ENCODE results near the gene ETV3.

ETV3 gene

DNA sequence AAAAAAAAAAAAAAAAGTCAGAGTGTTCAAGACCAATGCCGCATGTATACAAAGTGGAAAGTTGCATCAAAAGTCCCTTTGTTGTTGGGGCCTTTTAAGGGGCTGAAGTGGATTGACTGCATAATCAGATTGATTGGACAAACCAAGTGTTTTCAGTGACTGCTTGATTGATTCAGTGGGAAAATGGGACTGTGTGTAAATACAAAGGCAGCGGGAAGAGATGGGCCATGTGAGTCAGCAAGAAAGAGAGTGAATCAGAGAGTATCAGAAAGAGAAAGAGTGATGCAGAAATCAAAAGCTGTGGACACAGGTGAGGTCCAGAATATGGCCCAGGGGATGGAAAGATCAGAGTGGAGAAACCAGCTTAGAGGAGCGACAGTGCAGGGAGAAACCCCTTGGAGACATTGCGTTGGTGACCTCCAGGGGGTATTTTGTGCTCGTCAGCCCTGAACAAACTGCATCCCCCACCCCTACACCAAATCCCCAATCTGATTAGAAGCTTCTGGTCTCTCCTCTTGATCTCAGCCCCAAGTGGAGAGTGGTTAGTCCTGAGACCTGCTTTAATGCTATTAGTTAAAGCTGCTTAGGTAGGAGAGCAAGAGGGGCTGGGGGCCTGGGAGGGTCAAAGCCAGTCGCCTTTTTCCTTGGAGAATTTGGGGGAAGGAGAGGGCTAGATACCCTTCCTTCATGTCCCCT lies 33.4 kb downstream of the ETV3 start:
- Histone ChIP-seq H3K4ac (ENCODE audit: low read depth in 1 of 2, low read length in 2 of 2) (no peak overlapping the region), H3K9ac (ENCODE audit: low read length) (no peak overlapping the region), H2AFZ (ENCODE audit: low read depth, low read length) (no peak overlapping the region), H3K23ac (ENCODE audit: low read length in 2 of 2) (no peak overlapping the region), H2BK120ac (ENCODE audit: low read depth, low read length) (no peak overlapping the region), H4K8ac (ENCODE audit: low read length) (no peak overlapping the region), H3K18ac (ENCODE audit: low read depth in 1 of 2, low read length in 2 of 2) (no peak overlapping the region), H4K91ac (ENCODE audit: low read length) (no peak overlapping the region), H3K4me2 (ENCODE audit: low read length, poor library complexity, severe bottlenecking) (no peak overlapping the region), H3K27me3 (ENCODE audit: control insufficient read depth in 1 of 2, insufficient read depth in 1 of 2, low read length in 2 of 2) (no peaks in the 10 kb centered on the region), H2AK5ac (ENCODE audit: low read length, severe bottlenecking) (no peak overlapping the region), H3K79me1 (replicated peaks; ENCODE audit: low read length, poor library complexity, severe bottlenecking) (no peaks in the 10 kb centered on the region), H2BK15ac (ENCODE audit: low read depth, poor library complexity, severe bottlenecking) (no peak overlapping the region), H3K9me3 (ENCODE audit: control insufficient read depth, low read length) (no peaks in the 10 kb centered on the region), H3K14ac (ENCODE audit: low read length in 2 of 2) (no peak overlapping the region), H3K4me3 (ENCODE audit: insufficient read depth in 1 of 2, low read depth in 1 of 2, low read length in 2 of 2) (no peak overlapping the region), H3K36me3 (ENCODE audit: control insufficient read depth in 1 of 2, insufficient read depth in 2 of 2, low read depth in 1 of 2, low read length in 2 of 2) (no peaks in the 10 kb centered on the region), H2BK12ac (ENCODE audit: low read length in 2 of 2) (no peak overlapping the region), H2BK5ac (ENCODE audit: low read depth, low read length, poor library complexity, severe bottlenecking) (no peak overlapping the region), H3K4me1 (ENCODE audit: control insufficient read depth, insufficient read depth, low read depth, low read length) (peaks cover 13% of the 10 kb centered on the region), H3K27ac (ENCODE audit: low read length, poor library complexity, severe bottlenecking) (no peak overlapping the region)
- peak; percentile 21 for DNase-seq
- 83% methylated on average over 2 of the region's 6 CpGs for WGBS

DNA sequence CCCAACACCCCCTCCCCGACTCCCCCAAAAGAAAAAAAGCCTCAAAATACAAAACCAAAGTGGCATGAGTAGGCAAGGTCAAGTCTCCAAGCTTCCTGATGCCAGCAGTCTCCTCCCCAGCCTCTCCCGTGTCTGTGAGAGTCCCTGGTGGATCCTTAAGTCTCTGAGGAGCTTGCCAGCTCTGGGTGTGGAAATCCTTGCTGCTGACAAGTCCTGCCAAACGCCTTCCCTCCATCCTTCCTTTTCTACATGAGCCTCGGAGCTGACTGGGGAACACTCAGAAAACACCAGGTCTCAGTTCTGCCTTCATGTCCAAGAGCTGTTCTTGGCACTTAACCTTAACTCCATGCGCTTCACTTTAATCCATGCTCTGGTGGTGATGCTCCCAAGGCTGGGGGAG lies 34.9 kb downstream of the ETV3 start:
- H3K36me3 ChIP-seq (ENCODE audit: control insufficient read depth in 1 of 2, insufficient read depth in 2 of 2, low read depth in 1 of 2, low read length in 2 of 2) = no peaks in the 10 kb centered on the region
- H3K9ac ChIP-seq (ENCODE audit: low read length) = no peak overlapping the region
- no peak overlapping the region for H4K91ac ChIP-seq (ENCODE audit: low read length)
- peaks cover 13% of the 10 kb centered on the region for H3K4me1 ChIP-seq (ENCODE audit: control insufficient read depth, insufficient read depth, low read depth, low read length)
- no peak overlapping the region for H2BK120ac ChIP-seq (ENCODE audit: low read depth, low read length)
- no peak overlapping the region for H3K18ac ChIP-seq (ENCODE audit: low read depth in 1 of 2, low read length in 2 of 2)
- no peak for DNase-seq
- no peak overlapping the region for H2BK5ac ChIP-seq (ENCODE audit: low read depth, low read length, poor library complexity, severe bottlenecking)
- no peak overlapping the region for H2BK12ac ChIP-seq (ENCODE audit: low read length in 2 of 2)
- H2BK15ac ChIP-seq (ENCODE audit: low read depth, poor library complexity, severe bottlenecking) = no peak overlapping the region
- no peak overlapping the region for H3K27ac ChIP-seq (ENCODE audit: low read length, poor library complexity, severe bottlenecking)
- no peak overlapping the region for H3K4me2 ChIP-seq (ENCODE audit: low read length, poor library complexity, severe bottlenecking)
- H3K14ac ChIP-seq (ENCODE audit: low read length in 2 of 2) = no peak overlapping the region
- no peak overlapping the region for H3K4ac ChIP-seq (ENCODE audit: low read depth in 1 of 2, low read length in 2 of 2)
- H3K27me3 ChIP-seq (ENCODE audit: control insufficient read depth in 1 of 2, insufficient read depth in 1 of 2, low read length in 2 of 2) = no peaks in the 10 kb centered on the region
- H4K8ac ChIP-seq (ENCODE audit: low read length) = no peak overlapping the region
- H3K4me3 ChIP-seq (ENCODE audit: insufficient read depth in 1 of 2, low read depth in 1 of 2, low read length in 2 of 2) = no peak overlapping the region
- no peak overlapping the region for H2AK5ac ChIP-seq (ENCODE audit: low read length, severe bottlenecking)
- H3K79me1 ChIP-seq (replicated peaks; ENCODE audit: low read length, poor library complexity, severe bottlenecking) = no peaks in the 10 kb centered on the region
- H3K9me3 ChIP-seq (ENCODE audit: control insufficient read depth, low read length) = no peaks in the 10 kb centered on the region
- WGBS = 83% methylated on average over 5 of the region's 5 CpGs
- H2AFZ ChIP-seq (ENCODE audit: low read depth, low read length) = no peak overlapping the region
- H3K23ac ChIP-seq (ENCODE audit: low read length in 2 of 2) = no peak overlapping the region

DNA sequence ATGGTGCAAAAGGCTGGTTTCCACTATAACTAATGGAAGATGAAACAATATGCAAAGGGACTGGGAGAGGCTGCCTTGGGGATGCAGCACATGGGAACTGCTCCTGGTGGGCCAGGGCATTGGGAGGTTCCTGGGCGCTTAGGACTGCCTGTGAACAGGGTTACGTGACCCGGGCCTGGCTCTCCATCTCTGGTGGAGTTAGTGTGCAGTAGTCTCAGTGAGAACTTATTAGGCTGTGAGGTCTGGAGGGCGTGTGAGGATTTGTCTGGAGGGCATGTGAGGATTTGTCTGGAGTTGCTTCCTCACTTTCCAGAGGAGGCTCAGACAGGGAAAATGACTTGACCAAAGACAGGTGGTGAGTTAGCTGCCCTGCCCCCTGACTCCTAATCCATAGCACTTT lies 37.0 kb downstream of the ETV3 start:
- Histone ChIP-seq H3K27ac (ENCODE audit: low read length, poor library complexity, severe bottlenecking) (no peak overlapping the region), H3K36me3 (ENCODE audit: control insufficient read depth in 1 of 2, insufficient read depth in 2 of 2, low read depth in 1 of 2, low read length in 2 of 2) (no peaks in the 10 kb centered on the region), H2BK12ac (ENCODE audit: low read length in 2 of 2) (no peak overlapping the region), H4K8ac (ENCODE audit: low read length) (no peak overlapping the region), H3K4ac (ENCODE audit: low read depth in 1 of 2, low read length in 2 of 2) (no peak overlapping the region), H3K4me3 (ENCODE audit: insufficient read depth in 1 of 2, low read depth in 1 of 2, low read length in 2 of 2) (no peak overlapping the region), H3K4me1 (ENCODE audit: control insufficient read depth, insufficient read depth, low read depth, low read length) (peaks cover 5% of the 10 kb centered on the region), H2BK15ac (ENCODE audit: low read depth, poor library complexity, severe bottlenecking) (no peak overlapping the region), H4K91ac (ENCODE audit: low read length) (no peak overlapping the region), H3K9me3 (ENCODE audit: control insufficient read depth, low read length) (no peaks in the 10 kb centered on the region), H3K18ac (ENCODE audit: low read depth in 1 of 2, low read length in 2 of 2) (no peak overlapping the region), H3K27me3 (ENCODE audit: control insufficient read depth in 1 of 2, insufficient read depth in 1 of 2, low read length in 2 of 2) (peaks cover 0 to 5% of the 10 kb centered on the region in 2 experiments), H3K4me2 (ENCODE audit: low read length, poor library complexity, severe bottlenecking) (no peak overlapping the region), H2BK120ac (ENCODE audit: low read depth, low read length) (no peak overlapping the region), H2AK5ac (ENCODE audit: low read length, severe bottlenecking) (no peak overlapping the region), H3K14ac (ENCODE audit: low read length in 2 of 2) (no peak overlapping the region), H3K79me1 (replicated peaks; ENCODE audit: low read length, poor library complexity, severe bottlenecking) (no peaks in the 10 kb centered on the region), H2BK5ac (ENCODE audit: low read depth, low read length, poor library complexity, severe bottlenecking) (no peak overlapping the region), H2AFZ (ENCODE audit: low read depth, low read length) (no peak overlapping the region), H3K9ac (ENCODE audit: low read length) (no peak overlapping the region), H3K23ac (ENCODE audit: low read length in 2 of 2) (no peak overlapping the region)
- DNase-seq = no peak
- 95% methylated on average over 4 of the region's 4 CpGs for WGBS

DNA sequence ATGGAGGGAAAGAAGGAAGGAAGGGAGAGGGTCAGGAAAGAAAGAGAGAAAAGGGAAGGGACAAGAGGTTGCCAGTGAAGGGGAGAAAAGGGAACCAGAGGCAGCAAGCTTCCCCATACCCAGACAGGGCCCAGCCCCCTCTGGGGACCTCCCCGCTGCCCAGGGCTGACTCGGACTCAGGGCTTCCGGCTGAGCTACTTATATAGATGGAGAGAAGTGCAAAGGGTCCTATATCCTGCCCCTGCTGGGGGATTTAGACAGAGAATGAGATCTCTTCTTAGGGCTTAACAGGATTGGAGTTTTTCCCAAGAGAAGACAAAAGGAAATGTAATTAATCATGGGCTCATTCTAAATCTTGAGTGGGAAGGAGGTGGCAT lies 38.6 kb downstream of the ETV3 start, which contains the start of gene ETV3L:
Gene ETV3L, minus strand, starts transcription at position 176 of the 377 bp plus-strand sequence. CDS start 285 bp downstream, outside the sequence.
- Histone ChIP-seq H3K4me1 (ENCODE audit: control insufficient read depth, insufficient read depth, low read depth, low read length) (no peaks in the 10 kb centered on the region), H3K36me3 (ENCODE audit: control insufficient read depth in 1 of 2, insufficient read depth in 2 of 2, low read depth in 1 of 2, low read length in 2 of 2) (no peaks in the 10 kb centered on the region), H2BK15ac (ENCODE audit: low read depth, poor library complexity, severe bottlenecking) (no peak within 1 kb of the TSS), H3K9ac (ENCODE audit: low read length) (no peak within 1 kb of the TSS), H4K91ac (ENCODE audit: low read length) (no peak within 1 kb of the TSS), H2BK5ac (ENCODE audit: low read depth, low read length, poor library complexity, severe bottlenecking) (no peak within 1 kb of the TSS), H3K9me3 (ENCODE audit: control insufficient read depth, low read length) (no peaks in the 10 kb centered on the region), H3K4me3 (ENCODE audit: insufficient read depth in 1 of 2, low read depth in 1 of 2, low read length in 2 of 2) (no peak within 1 kb of the TSS), H2BK120ac (ENCODE audit: low read depth, low read length) (no peak within 1 kb of the TSS), H3K23ac (ENCODE audit: low read length in 2 of 2) (no peak within 1 kb of the TSS), H3K27ac (ENCODE audit: low read length, poor library complexity, severe bottlenecking) (no peak within 1 kb of the TSS), H3K4ac (ENCODE audit: low read depth in 1 of 2, low read length in 2 of 2) (no peak within 1 kb of the TSS), H3K27me3 (ENCODE audit: control insufficient read depth in 1 of 2, insufficient read depth in 1 of 2, low read length in 2 of 2) (peaks cover 0 to 5% of the 10 kb centered on the region in 2 experiments), H3K14ac (ENCODE audit: low read length in 2 of 2) (no peak within 1 kb of the TSS), H2AFZ (ENCODE audit: low read depth, low read length) (no peak within 1 kb of the TSS), H2AK5ac (ENCODE audit: low read length, severe bottlenecking) (no peak within 1 kb of the TSS), H3K79me1 (replicated peaks; ENCODE audit: low read length, poor library complexity, severe bottlenecking) (no peaks in the 10 kb centered on the region), H3K18ac (ENCODE audit: low read depth in 1 of 2, low read length in 2 of 2) (no peak within 1 kb of the TSS), H2BK12ac (ENCODE audit: low read length in 2 of 2) (no peak within 1 kb of the TSS), H3K4me2 (ENCODE audit: low read length, poor library complexity, severe bottlenecking) (no peak within 1 kb of the TSS), H4K8ac (ENCODE audit: low read length) (no peak within 1 kb of the TSS)
- DNase-seq = no peak
- WGBS = 90% methylated on average over 3 of the region's 3 CpGs
